Astrocyte (in vitro differentiated cells and primary cell): ENCODE results near the gene LRMDA.

ENCODE experiments used
- CTCF ChIP-seq: IDR thresholded peaks from 2 replicates; pipeline ENCODE4 v1.5.1; 2011; ENCODE audit warnings: low read depth, mild to moderate bottlenecking, inconsistent platforms, low read length, moderate library complexity; ENCODE audit not compliant: insufficient read depth
- EZH2 ChIP-seq: IDR thresholded peaks from 2 replicates; pipeline ENCODE4 v1.6.1; 2012; ENCODE audit warnings: mild to moderate bottlenecking, low read length, inconsistent platforms; ENCODE audit not compliant: insufficient read depth

DNA sequence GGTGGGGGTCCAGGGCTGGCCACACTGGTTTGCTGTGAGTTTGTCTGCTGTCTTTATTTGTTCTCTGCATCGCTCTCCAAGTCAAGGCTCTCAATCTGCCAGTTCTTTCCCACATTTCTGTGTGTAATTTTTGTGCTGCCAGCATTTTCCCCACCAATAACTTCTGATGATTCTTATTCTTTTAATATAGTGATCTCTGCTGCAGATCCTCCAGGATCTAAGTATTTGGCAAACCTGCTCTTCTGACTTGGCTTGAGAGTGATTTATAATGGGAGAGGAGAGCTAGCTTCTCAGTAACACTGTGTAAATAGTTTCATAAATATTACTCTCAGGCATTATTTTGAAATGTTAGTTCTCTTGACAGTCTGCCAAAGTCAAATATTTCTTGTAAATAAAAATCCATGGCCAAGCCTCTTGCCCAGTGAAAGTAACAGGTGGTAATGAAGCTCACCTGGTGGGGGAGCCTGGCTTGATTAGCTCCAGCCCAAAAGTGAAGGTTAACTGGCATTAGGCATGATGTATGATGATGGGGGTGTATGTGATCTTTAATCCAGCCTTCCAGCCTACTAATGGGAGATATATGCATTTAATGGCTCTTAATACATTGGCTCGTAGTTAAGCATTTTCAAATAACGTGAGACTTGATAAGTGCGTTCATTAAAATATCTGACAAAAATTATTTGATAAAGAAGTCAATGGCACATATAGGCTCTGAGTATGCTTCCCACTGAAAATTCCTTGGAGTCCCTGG lies 1150.3 kb downstream of the LRMDA start:
- no peak for TF ChIP-seq CTCF
- no peak for TF ChIP-seq EZH2
